HG03342 (cell line): Measurements from ENCODE around the gene GPX4.
"Not testable (repeated sequence)": the region's sequence is repeated elsewhere in the genome, so short reads cannot be mapped to it uniquely, and the experiment has no call there.

Source experiments
- ATAC-seq: cut with Tn5 transposase; IDR thresholded peaks from one replicate; pipeline ENCODE4 v1.9.1; 2021; ENCODE audit warnings: mild to moderate bottlenecking, moderate library complexity; ENCODE audit not compliant: unreplicated experiment

Gene GPX4

DNA sequence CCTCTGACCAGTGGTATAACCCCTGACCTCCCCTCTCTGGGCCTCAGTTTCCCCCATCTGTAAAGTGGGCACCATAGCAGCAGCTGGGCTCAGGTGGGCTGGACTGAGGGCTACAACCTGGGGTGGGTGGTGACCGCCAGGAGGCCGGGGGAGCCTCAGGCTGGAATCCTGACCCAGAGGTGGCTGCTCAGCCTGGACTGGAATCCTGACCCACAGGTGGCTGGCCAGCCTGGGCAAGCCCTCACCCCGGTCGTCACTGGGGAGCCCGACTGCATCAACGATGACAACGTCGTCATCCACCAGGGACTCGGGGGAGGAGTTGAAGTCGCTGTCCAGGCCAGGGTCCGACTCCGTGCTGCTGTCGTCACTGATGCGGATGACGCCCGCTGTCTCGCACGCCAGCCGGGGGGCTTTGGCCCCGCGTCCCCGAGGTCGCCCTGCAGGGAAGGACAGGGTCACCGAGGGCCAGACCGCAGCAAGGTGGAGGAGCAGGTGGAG, 10.2 kb downstream of the GPX4 start:
- ATAC-seq = no peak

- not testable (repeated sequence) for ATAC-seq
Measured at GRCh38 chr19:1114728-1115127, 10.9 kb downstream of the GPX4 start.

DNA sequence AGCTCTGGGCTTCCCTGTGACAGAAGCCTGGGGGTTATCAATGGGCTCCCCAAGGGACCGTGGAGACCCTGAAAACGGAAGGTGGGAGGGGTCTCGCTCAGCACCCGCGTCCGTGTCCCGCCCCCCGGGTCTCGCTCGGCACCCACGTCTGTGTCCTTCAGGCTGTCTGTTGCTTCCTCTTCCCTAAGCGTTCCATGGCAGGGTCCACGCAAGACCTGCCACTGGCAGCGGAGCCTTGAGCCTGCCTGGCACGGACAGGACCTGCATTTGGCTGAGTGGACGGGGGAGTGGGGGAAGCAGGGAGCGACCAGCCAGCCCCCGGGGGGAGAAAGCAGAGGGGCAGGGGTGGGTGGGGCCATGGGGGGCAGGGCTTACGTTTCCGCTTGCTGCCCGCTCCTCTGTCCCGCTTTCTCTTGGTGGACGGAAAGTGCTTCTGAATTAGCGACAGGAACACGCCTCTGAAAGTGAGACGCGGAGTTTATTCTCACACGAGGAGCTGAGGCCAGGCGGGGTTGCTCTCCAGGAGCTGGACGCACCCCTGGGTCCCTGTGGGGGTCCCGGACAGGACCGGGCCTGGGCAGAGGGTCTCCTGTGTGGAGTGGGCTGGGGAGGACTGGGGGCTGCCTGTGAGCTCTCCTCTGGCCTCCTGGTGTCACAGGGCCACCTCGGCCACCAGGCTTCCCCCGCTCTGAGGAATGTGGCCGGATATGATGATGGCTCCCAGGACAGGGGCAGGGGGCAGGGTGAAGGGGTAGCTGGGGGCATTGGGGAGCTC, 12.0 kb downstream of the GPX4 start:
- ATAC-seq = no peak

GRCh38 chr19:1116726-1117581, 13.2 kb downstream of the GPX4 start:
- ATAC-seq = no peak

DNA sequence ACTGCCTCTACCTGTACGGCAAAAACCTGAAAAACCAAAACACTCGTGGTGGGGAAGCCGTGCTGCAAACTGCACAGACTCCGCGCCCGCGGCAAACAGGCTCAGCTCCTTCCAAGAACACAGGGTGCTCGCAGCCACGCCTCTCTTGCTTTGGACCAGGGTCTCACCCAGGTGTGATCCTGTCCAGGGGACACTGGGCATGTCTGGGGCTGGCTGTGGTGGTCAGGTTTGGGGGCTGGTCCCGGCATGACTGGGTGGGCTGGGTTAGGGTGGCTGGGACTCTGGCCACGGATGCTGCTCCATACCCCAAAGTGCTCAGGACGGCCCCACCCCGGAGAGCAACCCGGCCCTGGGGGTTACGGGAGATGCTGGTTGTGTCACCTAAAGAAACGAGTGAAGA, 13.9 kb downstream of the GPX4 start:
- ATAC-seq = no peak

DNA sequence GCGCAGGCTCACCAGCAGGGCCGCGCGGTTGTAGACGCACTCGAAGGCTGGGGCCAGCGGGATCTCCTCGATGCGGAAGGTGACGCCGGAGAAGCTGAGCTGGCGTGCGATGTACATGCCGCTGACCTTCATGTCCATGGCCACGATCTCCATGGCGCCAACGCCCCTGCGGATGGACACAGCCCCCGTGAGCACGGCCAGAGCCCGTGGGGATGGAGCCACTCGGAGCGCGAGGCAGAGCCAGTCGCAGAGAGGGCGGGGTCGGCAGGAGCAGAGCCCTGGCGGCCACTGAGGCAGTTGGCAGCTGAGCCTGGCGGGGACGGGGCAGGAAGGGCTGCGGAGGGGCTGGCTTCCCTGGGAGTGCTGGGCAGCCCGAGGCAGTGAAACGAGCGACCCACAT, 15.2 kb downstream of the GPX4 start:
- no peak for ATAC-seq

- ATAC-seq = no peak
Measured at GRCh38 chr19:1119475-1120217, 15.9 kb downstream of the GPX4 start.

- no peak for ATAC-seq
Measured at GRCh38 chr19:1121395-1121794, 17.6 kb downstream of the GPX4 start.

DNA sequence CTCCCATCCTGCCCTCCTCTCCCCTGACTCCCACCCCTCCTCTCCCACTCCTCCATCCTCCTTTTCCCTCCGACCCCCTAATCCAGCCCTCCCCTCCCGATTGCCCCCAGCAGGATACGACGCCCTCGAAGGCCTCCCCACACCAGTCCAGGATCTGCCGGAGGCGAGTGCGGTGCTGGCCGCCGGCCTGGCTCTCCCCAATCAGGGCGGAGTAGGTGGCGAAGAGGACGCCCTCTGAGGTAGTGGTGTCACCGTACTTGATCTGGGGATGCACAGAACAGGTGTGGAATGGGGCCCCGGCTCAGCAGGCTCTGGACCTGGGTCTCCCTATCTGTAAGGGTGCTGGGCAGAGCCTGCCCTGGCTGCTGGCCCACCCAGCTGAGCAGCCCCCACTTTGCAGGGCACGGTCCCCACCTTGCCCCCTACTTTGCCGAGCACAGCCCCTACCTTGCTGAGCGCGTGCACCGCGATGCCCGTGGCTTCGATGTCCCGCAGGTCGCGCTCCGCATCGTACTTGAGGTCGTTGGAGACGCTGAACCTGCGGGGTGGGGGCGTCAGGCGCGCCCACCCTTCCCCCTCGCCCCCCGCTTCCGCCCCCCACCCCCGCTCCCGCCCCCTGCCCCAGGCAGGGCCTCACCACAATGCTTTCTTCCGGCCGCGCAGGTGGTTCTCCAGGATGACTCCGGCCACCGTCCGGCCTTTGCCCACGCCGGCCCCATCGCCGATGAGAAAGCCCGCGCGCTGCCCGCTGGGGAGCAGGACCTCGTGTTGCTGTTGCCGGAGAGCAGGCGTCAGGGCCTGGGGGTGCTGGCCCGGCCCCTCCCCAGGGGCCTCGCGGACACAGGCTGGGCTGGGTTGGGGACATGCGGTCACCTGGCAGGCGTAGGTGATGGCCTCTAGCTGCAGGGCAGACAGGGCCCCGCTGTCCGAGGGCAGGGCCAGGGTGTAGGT, 18.5 kb downstream of the GPX4 start:
- ATAC-seq = no peak

DNA sequence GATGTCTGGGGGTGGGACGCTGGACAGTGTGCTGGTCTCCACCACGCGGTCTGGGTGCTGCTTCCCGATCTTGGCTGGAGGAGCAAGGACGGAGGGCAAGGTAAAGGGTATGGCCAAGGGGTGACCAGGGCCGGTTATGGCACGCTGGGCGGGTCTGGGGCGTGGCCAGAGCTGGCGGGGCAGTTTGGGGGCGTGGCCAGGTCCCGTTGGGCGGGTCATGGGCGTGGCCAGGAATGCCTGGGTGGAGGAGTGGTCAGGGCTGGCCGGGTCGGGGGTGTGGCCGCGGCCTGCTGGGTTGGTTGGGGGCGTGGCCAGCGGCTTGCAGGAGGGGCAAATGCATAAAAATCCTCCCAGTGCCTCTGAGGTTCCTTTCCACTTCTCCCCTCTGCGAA, 19.2 kb downstream of the GPX4 start:
- no peak for ATAC-seq

DNA sequence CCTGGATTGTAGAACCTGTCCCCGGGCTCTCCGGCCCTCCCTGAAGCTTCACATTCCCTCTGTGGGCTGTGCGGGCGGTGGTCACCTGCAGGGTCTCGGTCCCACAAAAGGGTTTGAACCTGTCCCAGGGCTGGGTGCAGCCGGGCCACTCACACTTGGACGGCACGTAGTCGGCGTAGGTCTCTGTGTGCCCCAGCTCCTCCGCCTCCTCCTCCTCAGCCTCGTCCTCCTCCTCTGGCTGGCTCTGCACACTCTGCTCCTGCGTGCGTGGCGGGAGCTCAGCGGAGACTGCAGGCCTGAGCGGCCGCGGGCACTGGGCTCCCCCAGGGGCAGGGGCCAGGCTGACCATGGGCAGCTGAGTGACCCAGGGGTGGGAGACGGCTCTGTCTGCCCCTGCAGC, 19.6 kb downstream of the GPX4 start:
- no peak for ATAC-seq

GRCh38 chr19:1123885-1124677, 20.3 kb downstream of the GPX4 start:
- ATAC-seq = no peak

GRCh38 chr19:1125601-1126467, 22.0 kb downstream of the GPX4 start:
- no peak for ATAC-seq

DNA sequence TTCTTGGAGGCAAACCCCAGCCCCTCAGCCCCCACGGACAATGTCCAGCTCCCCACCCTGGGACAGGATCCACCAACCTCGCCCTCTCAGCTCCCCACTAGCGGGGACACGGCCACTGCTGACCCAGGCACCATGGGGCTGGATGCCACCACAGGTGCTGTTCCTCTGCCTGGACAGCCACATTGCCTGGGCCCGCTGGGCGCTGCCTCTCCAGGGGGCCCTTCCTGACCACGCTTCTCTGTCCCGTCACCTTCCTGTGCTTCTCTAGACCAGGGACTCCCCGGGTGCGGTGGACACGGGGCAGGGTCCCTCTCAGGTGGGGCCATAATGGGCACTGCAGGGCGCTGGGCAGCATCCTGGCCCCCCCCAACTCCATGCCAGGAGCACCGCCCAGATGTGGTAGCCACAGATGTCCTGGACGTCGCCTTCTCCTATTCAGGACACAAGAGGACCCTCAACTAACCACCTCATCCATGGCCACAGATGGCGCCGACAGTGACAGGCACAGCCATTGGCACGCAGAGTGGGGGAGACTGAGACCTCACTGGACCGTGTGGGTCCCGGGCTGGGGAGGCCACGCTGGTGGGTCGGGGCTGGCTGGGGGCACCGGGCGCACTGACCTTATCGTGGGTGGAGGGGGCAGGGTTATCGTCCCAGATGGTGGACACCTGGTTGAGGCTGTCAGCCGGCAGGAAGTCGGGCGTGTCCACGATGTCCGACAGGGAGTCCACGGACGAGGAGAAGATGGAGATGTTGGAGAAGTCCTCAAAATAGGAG, 23.4 kb downstream of the GPX4 start:
- ATAC-seq = no peak

DNA sequence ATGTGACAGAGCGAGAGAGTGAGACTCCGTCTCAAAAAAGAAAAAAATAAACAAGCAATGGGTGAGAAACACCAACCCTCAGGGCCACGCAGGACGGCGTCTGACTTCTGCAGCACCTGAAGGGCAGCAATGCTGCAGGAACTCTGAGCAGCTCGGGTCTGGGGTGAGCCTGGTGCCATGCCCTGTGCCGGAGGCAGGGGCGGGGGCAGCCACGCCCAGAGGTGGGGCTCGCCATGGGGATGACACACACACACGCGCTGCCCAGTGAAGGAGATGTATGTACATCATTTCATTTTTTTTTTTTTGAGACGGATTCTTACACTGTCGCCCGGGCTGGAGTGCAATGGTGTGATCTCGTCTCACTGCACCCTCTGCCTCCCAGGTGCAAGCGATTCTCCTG, 24.3 kb downstream of the GPX4 start:
- ATAC-seq = no peak

GRCh38 chr19:1129084-1129483, 25.3 kb downstream of the GPX4 start:
- ATAC-seq = not testable (repeated sequence)

DNA sequence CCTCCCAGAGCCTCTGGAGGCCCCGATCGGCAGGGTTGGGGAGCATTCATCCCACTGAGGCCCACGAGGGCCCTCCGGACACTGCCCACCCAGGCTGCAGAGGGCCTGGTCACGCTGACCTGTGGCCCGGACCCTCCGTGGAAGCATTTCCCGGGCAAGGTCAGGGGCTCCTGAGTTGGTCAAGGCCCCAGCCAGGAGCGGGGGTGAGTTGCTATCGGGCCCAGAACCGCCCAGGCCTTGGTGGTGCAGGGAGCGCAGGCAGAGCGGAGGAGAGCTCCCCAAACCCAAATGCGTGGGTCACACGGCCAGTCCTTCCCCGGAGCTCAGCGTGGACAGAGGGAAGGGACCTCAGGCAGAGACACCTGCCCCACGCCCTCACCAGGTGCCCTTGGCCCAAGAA, 25.7 kb downstream of the GPX4 start:
- ATAC-seq = no peak
